Measurements from ENCODE around the gene OGFR.

The OGFR gene

DNA sequence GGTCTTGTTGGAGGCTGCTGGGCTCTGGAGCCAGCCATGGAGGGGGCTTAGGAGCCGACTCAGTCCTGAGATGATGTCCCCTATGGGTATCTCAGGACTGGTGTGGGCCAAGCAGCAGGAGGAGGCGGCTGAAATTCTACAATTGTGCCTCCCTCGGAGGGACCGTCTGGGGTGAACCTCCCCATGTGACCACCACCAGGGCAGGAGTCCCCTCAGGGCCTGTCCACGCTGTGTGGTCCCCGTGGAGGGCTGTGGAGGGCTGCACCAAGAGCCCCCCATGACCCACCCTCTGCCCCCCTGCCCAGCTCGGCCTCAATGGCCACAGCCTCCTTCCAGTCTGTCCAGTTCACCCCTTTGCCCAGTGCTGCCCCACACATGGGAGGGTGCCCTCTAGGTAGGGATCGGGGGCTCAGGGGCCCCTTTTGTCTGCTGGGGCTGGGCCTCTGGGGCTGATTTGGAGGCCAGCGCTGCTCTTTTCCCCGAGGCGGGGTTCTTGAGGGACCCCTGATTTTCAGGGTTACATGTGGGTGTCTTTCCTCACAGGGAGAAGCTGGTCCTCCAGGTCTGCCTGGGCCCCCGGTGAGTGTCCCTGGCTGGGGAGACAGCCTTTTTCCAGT lies 13.4 kb downstream of the OGFR start:
- Histone ChIP-seq H3K27ac (ENCODE audit: low read length) (no peak overlapping the region), H3K9me3 (ENCODE audit: control insufficient read depth in 2 of 2, low read length in 2 of 2) (no peaks in the 10 kb centered on the region), H3K4me3 (ENCODE audit: low read length in 2 of 2) (no peak overlapping the region), H3K9ac (ENCODE audit: low read length in 2 of 2) (no peak overlapping the region), H3K4me1 (ENCODE audit: control insufficient read depth, insufficient read depth, low read length) (peaks cover 35% of the 10 kb centered on the region), H3K36me3 (ENCODE audit: control insufficient read depth in 2 of 2, insufficient read depth in 2 of 2, low read length in 2 of 2) (no peaks in the 10 kb centered on the region), H3K27me3 (ENCODE audit: control insufficient read depth in 1 of 2, insufficient read depth in 2 of 2, low read length in 2 of 2) (peaks cover 38 to 52% of the 10 kb centered on the region in 2 donors)

DNA sequence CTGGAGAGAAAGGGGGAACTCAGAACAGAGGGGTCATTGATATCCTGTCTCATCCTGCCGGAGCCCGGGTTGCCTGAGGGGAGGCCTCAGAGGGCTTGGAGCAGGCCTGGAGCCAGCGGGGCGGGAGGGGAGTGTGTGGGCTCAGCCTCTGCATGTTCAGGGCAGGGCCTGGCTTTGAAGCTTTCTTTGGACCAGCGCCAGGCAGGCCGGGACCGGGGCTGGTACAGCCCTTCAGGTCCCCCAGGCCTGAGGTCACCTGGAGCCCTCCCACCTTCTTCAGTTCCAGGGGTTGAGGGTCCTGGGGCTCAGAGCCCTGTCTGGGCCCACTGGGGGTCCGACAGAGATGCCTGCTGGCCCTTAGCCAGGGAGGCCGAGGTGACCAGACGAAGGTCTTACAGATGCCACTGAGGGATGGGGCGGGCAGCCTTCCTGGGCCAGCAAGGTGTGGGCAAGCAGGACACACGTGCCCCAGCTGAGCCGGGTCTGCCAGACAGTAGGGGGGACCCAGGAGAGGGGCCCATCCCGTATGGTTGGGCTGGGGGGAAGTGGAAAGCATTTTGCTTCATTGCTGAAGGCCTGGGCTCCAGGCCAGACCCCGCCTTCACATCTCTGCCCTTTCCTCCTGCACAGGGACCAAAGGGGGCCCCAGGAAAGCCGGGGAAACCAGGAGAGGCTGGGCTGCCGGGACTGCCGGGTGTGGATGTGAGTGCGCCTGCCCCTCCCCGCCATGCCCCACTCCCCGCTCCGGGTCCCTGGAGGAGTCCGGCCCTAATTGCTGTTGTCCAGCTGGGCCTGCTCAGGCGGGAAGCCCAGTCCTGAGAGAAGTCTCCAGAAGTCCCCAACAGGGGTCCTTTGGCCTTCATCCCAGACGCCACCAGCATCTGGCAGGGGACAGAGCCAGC lies 14.2 kb downstream of the OGFR start:
- H3K9ac ChIP-seq (ENCODE audit: low read length in 2 of 2): no peak overlapping the region
- H3K9me3 ChIP-seq (ENCODE audit: control insufficient read depth in 2 of 2, low read length in 2 of 2): no peaks in the 10 kb centered on the region
- no peak overlapping the region for H3K4me3 ChIP-seq (ENCODE audit: low read length in 2 of 2)
- no peak overlapping the region for H3K27ac ChIP-seq (ENCODE audit: low read length)
- H3K36me3 ChIP-seq (ENCODE audit: control insufficient read depth in 2 of 2, insufficient read depth in 2 of 2, low read length in 2 of 2): no peaks in the 10 kb centered on the region
- peaks cover 35% of the 10 kb centered on the region for H3K4me1 ChIP-seq (ENCODE audit: control insufficient read depth, insufficient read depth, low read length)
- peaks cover 38 to 52% of the 10 kb centered on the region in 2 donors for H3K27me3 ChIP-seq (ENCODE audit: control insufficient read depth in 1 of 2, insufficient read depth in 2 of 2, low read length in 2 of 2)

DNA sequence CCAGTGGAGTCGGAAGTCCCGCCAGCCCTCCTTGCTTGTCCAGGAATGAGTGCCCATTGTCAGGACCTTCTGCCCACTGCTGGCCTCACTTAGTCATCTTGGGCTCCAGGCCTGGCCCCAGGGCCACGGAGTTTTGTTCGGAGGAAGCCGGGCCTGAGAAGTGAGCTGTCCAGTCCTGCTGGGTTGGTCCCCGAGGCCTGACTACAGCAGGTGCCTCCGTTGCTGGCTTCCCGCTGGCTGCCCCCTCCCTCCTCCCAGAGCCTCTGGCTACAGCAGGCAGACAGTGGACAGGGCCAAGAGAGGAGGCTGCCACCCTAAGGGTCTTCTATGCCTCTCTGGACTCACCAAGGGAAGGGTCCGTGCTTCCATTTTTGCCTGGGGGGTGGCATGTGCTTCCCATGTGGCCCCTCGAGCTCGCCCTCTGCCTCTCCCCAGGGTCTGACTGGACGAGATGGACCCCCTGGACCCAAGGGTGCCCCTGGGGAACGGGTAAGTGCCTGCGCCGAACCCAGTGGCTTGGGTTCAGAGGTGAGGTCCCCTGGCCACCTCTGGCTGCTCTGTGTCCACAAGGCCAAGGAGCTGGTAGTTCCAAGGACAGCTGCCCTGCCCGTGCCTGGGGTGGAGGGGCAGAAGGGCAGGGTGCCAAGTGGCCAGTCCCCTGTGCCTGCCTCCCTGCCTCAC lies 15.0 kb downstream of the OGFR start:
- H3K9ac ChIP-seq (ENCODE audit: low read length in 2 of 2): no peak overlapping the region
- no peaks in the 10 kb centered on the region for H3K36me3 ChIP-seq (ENCODE audit: control insufficient read depth in 2 of 2, insufficient read depth in 2 of 2, low read length in 2 of 2)
- H3K27me3 ChIP-seq (ENCODE audit: control insufficient read depth in 1 of 2, insufficient read depth in 2 of 2, low read length in 2 of 2): peaks cover 36 to 49% of the 10 kb centered on the region in 2 donors
- no peak overlapping the region for H3K4me3 ChIP-seq (ENCODE audit: low read length in 2 of 2)
- no peaks in the 10 kb centered on the region for H3K9me3 ChIP-seq (ENCODE audit: control insufficient read depth in 2 of 2, low read length in 2 of 2)
- H3K4me1 ChIP-seq (ENCODE audit: control insufficient read depth, insufficient read depth, low read length): peaks cover 40% of the 10 kb centered on the region
- no peak overlapping the region for H3K27ac ChIP-seq (ENCODE audit: low read length)

DNA sequence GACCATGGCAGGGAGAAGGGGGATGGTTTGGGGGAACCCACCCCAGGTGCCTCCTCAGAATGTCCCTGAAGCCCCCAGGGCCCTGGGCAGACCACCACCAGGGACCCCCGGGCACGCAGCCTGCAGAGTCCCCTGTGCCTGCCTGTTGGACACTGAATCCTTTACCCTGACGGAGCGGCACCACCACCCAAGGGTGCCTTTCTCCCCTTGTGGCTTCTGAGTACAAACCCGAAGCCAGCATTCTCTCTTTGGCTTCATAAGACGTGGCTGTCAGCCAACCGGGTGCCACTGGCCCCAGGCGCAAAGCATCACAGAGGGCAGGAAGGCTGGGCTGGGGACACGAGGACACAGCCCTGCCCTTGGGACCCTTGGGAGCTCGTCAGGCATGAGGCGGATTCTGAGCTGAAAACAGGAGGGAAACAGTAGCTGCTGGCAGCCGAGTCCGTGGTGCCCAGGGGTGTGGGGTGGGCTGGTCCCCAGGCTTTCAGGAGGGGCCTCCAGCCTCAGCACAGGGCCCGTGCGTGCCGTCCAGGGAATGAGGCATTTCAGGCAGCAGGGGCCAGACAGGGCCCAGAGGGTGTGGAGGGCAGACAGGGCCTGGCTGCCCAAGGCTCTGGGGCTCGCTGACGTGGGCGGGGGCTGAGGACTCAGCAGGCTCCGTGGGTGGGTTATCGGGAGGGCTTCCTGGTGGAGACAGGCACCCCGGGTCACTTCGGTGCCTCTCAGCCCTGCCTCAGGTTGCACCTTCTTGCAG lies 15.8 kb downstream of the OGFR start:
- Histone ChIP-seq H3K27ac (ENCODE audit: low read length) (no peak overlapping the region), H3K36me3 (ENCODE audit: control insufficient read depth in 2 of 2, insufficient read depth in 2 of 2, low read length in 2 of 2) (no peaks in the 10 kb centered on the region), H3K9ac (ENCODE audit: low read length in 2 of 2) (no peak overlapping the region), H3K9me3 (ENCODE audit: control insufficient read depth in 2 of 2, low read length in 2 of 2) (no peaks in the 10 kb centered on the region), H3K4me1 (ENCODE audit: control insufficient read depth, insufficient read depth, low read length) (peaks cover 38% of the 10 kb centered on the region), H3K27me3 (ENCODE audit: control insufficient read depth in 1 of 2, insufficient read depth in 2 of 2, low read length in 2 of 2) (peaks cover 29 to 41% of the 10 kb centered on the region in 2 donors), H3K4me3 (ENCODE audit: low read length in 2 of 2) (no peak overlapping the region)

DNA sequence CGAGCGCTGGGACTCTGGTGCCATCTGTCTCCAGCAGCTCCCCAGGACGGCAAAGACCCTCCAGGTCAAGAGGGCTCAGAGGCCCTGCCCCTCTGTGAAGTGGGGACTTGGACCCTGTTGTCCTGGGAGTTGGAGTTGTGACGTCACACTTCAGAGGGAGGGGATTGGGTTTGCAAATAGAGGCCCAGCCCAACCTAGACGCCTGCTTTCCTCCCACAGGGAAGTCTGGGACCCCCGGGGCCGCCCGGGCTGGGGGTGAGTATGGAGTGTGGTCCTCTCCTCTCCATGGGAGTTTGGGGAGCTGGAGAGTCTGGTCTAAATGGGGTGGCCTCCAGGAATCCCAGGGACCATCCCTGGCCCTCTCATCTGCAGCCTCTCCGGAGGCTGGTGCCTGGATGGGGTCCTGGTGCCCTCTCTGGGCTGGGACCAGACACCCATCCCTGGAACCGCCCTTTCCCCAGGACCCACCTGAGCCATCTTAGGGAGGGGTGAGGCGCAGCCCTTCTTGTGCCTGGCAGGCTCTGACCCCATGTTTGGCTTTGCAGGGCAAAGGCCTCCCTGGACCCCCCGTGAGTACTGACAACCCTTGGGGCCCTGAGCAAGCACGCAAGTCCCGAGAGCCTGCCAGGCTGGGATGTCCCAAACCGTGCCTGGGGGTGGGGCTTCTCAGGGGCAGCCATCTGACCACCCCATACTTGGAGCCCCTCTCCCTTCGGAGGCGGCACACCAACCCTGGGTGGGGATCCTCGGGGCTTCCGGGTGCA lies 16.5 kb downstream of the OGFR start:
- no peaks in the 10 kb centered on the region for H3K36me3 ChIP-seq (ENCODE audit: control insufficient read depth in 2 of 2, insufficient read depth in 2 of 2, low read length in 2 of 2)
- H3K4me1 ChIP-seq (ENCODE audit: control insufficient read depth, insufficient read depth, low read length): peaks cover 30% of the 10 kb centered on the region
- no peaks in the 10 kb centered on the region for H3K9me3 ChIP-seq (ENCODE audit: control insufficient read depth in 2 of 2, low read length in 2 of 2)
- no peak overlapping the region for H3K9ac ChIP-seq (ENCODE audit: low read length in 2 of 2)
- no peak overlapping the region for H3K4me3 ChIP-seq (ENCODE audit: low read length in 2 of 2)
- no peak overlapping the region for H3K27ac ChIP-seq (ENCODE audit: low read length)
- peaks cover 21 to 33% of the 10 kb centered on the region in 2 donors for H3K27me3 ChIP-seq (ENCODE audit: control insufficient read depth in 1 of 2, insufficient read depth in 2 of 2, low read length in 2 of 2)

DNA sequence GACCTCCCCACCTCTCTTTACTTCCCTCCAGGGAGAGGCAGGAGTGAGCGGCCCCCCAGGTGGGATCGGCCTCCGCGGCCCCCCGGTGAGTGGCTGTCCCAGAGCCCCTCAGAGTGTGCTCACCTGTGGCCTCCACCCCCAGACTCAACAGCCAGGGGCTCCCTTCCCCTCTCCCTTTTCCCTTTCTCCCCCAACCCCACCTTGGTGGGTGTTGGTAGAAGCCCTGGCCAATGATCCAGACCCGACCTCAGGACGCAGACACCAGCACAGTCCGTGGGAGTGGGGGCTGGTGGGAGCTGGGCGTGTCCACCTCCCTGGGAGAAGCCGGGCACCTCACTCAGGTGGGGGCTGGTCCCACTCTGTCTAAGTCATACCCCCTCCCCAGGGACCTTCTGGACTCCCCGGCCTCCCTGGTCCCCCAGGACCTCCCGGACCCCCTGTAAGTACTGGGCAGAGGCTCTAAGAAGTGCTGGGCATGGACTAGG lies 17.1 kb downstream of the OGFR start:
- no peak overlapping the region for H3K4me3 ChIP-seq (ENCODE audit: low read length in 2 of 2)
- H3K27ac ChIP-seq (ENCODE audit: low read length): no peak overlapping the region
- no peaks in the 10 kb centered on the region for H3K36me3 ChIP-seq (ENCODE audit: control insufficient read depth in 2 of 2, insufficient read depth in 2 of 2, low read length in 2 of 2)
- H3K9ac ChIP-seq (ENCODE audit: low read length in 2 of 2): no peak overlapping the region
- H3K9me3 ChIP-seq (ENCODE audit: control insufficient read depth in 2 of 2, low read length in 2 of 2): no peaks in the 10 kb centered on the region
- H3K27me3 ChIP-seq (ENCODE audit: control insufficient read depth in 1 of 2, insufficient read depth in 2 of 2, low read length in 2 of 2): peaks cover 21 to 28% of the 10 kb centered on the region in 2 donors
- peaks cover 24% of the 10 kb centered on the region for H3K4me1 ChIP-seq (ENCODE audit: control insufficient read depth, insufficient read depth, low read length)

DNA sequence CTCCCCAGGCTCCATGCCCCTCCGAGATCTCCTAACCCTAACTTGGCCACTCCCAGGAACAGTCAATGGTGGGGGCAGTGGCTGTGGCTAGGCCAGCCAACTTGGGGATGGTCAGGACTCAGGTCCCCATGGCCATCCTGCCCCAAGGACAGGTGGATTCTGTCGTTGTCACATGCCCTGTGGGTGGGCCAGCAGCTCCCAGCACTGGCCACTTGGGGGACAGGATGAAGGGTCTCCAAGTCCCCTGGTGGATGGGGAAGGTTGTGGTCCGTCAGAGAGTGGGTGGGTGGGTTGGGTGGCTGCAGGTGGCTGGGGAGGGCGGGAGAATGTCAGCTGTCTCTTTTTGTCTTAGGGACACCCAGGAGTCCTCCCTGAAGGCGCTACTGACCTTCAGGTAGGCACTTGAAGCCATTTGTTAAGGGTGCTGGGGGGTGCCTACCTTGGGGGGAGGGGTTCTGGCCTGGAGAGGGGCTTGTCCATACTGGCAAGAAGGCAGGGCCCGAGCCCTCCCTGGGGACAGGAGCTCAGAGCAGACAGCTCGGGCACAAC lies 17.7 kb downstream of the OGFR start:
- H3K9me3 ChIP-seq (ENCODE audit: control insufficient read depth in 2 of 2, low read length in 2 of 2): no peaks in the 10 kb centered on the region
- no peak overlapping the region for H3K27ac ChIP-seq (ENCODE audit: low read length)
- H3K9ac ChIP-seq (ENCODE audit: low read length in 2 of 2): no peak overlapping the region
- no peak overlapping the region for H3K4me3 ChIP-seq (ENCODE audit: low read length in 2 of 2)
- peaks cover 22% of the 10 kb centered on the region for H3K4me1 ChIP-seq (ENCODE audit: control insufficient read depth, insufficient read depth, low read length)
- H3K27me3 ChIP-seq (ENCODE audit: control insufficient read depth in 1 of 2, insufficient read depth in 2 of 2, low read length in 2 of 2): peaks cover 21 to 23% of the 10 kb centered on the region in 2 donors
- no peaks in the 10 kb centered on the region for H3K36me3 ChIP-seq (ENCODE audit: control insufficient read depth in 2 of 2, insufficient read depth in 2 of 2, low read length in 2 of 2)

DNA sequence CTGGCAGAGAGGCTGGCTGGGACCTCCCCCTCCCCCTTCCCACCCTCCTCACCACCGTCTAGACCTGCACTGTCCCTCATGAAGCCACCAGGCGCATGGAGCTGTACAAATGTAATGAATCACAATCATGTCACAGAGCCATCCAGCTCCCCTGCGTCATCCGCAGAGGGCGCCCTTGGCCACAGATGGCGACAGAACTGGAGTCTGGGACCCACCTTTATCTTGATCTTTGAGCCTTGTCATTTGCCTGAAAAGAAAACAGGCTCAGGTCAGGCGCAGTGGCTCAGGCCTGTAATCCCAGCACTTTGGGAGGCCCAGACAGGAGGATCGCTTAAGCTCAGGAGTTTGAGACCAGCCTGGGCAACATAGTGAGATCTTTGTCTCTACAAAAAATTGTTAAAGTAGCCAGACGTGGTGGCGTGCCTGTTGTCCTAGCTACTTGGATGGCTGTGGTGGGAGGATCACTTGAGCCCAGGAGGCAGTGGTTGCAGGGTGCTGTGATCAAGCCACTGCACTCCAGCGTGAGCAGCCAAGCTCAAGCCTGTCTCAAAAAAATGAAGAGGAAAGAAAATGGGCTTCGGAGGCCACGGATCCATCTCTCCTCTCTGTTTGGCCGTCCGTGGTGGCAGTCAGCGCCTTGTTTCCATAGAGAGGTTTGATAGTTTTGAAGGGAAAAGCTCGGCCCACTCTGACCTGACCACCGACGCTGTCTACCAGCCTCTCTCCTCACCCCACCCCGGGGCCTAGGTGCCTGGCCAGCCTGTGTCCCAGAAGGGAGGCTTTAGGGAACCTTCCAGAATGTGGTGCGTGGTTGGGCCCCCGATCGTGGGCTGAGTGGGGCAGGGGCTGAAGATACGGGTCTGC lies 18.4 kb downstream of the OGFR start:
- Histone ChIP-seq H3K4me3 (ENCODE audit: low read length in 2 of 2) (no peak overlapping the region), H3K27me3 (ENCODE audit: control insufficient read depth in 1 of 2, insufficient read depth in 2 of 2, low read length in 2 of 2) (peaks cover 16% of the 10 kb centered on the region in 2 donors), H3K9ac (ENCODE audit: low read length in 2 of 2) (no peak overlapping the region), H3K9me3 (ENCODE audit: control insufficient read depth in 2 of 2, low read length in 2 of 2) (no peaks in the 10 kb centered on the region), H3K4me1 (ENCODE audit: control insufficient read depth, insufficient read depth, low read length) (peaks cover 21% of the 10 kb centered on the region), H3K27ac (ENCODE audit: low read length) (no peak overlapping the region), H3K36me3 (ENCODE audit: control insufficient read depth in 2 of 2, insufficient read depth in 2 of 2, low read length in 2 of 2) (no peaks in the 10 kb centered on the region)
